WTC11 (cell line): ENCODE measurements around the gene OPCML. TPM values are rescaled to one million over a fixed set of nuclear protein-coding genes. Genes with fewer than 3 reads are reported as not detected.

ENCODE experiments used
- ATAC-seq: fragments of 200-7000 bp; cut with Tn5 transposase; 2 replicates; pipeline ENCODE4 v1.10.0; 2021; ENCODE audit warnings: mild to moderate bottlenecking, moderate library complexity
- CTCF ChIA-PET: fragments of 300-600 bp; sonication (Branson Sonifier 250); formaldehyde crosslinking; loops from one replicate; lab custom pipeline; 2021; ENCODE audit warnings: antibody characterized with exemption; lab: Charles Lee
- POLR2A ChIA-PET: fragments of 350-600 bp; sonication (Branson Sonifier 250); formaldehyde crosslinking; loops from one replicate; lab custom pipeline; 2021; ENCODE audit warnings: antibody characterized with exemption; lab: Charles Lee
- DNase-seq: peaks from one replicate; pipeline ENCODE4 v3.0.0; 2021; ENCODE audit warnings: low spot score
- H3K27ac Mint-ChIP-seq: 2 replicates; pipeline ENCODE4 v1.8.0; 2021; ENCODE audit warnings: mixed read lengths
- H3K27me3 Mint-ChIP-seq: 2 replicates; pipeline ENCODE4 v1.8.0; 2021; ENCODE audit warnings: low read depth, mild to moderate bottlenecking, moderate library complexity, mixed read lengths
- H3K36me3 Mint-ChIP-seq: 2 replicates; pipeline ENCODE4 v1.8.0; 2021; ENCODE audit warnings: mixed read lengths
- H3K4me1 Mint-ChIP-seq: 2 replicates; pipeline ENCODE4 v1.8.0; 2022; ENCODE audit warnings: mixed read lengths
- H3K4me3 Mint-ChIP-seq: 2 replicates; pipeline ENCODE4 v1.8.0; 2021; ENCODE audit warnings: mild to moderate bottlenecking, moderate library complexity, mixed read lengths
- H3K9me3 Mint-ChIP-seq: 2 replicates; pipeline ENCODE4 v1.8.0; 2021; ENCODE audit warnings: mixed read lengths
- CREM ChIP-seq: sonication (generic); formaldehyde crosslinking; IDR thresholded peaks from 2 replicates; pipeline ENCODE4 v1.8.1; 2022; ENCODE audit warnings: mild to moderate bottlenecking, missing genetic modification reagents, moderate library complexity
- FOXP1 ChIP-seq: sonication (generic); formaldehyde crosslinking; IDR thresholded peaks from 2 replicates; pipeline ENCODE4 v1.8.0; 2022; ENCODE audit warnings: missing genetic modification reagents, mild to moderate bottlenecking, moderate library complexity, borderline replicate concordance
- JAZF1 ChIP-seq: fragments of 250-450 bp; sonication (Bioruptor Pico); IDR thresholded peaks from 2 replicates; pipeline ENCODE4 v1.9.0; 2021; ENCODE audit warnings: moderate library complexity, mild to moderate bottlenecking, inconsistent platforms
- MLX ChIP-seq: sonication (generic); formaldehyde crosslinking; IDR thresholded peaks from 2 replicates; pipeline ENCODE4 v1.8.1; 2023; ENCODE audit warnings: mild to moderate bottlenecking, missing genetic modification reagents, moderate library complexity
- NR3C1 ChIP-seq: sonication (generic); formaldehyde crosslinking; conservative IDR thresholded peaks from 2 replicates; pipeline ENCODE4 v1.8.1; 2023; ENCODE audit warnings: low read depth, mild to moderate bottlenecking, missing genetic modification reagents
- PRDM15 ChIP-seq: sonication (generic); formaldehyde crosslinking; IDR thresholded peaks from 2 replicates; pipeline ENCODE4 v1.8.0; 2022; ENCODE audit warnings: missing genetic modification reagents
- TP53 ChIP-seq: sonication (generic); formaldehyde crosslinking; IDR thresholded peaks from 2 replicates; pipeline ENCODE4 v1.8.1; 2023; ENCODE audit warnings: mild to moderate bottlenecking, missing genetic modification reagents
- ZBTB21 ChIP-seq: sonication (generic); formaldehyde crosslinking; IDR thresholded peaks from 2 replicates; pipeline ENCODE4 v1.8.1; 2023; ENCODE audit warnings: mild to moderate bottlenecking, missing genetic modification reagents, borderline replicate concordance
- ZNF219 ChIP-seq: sonication (generic); formaldehyde crosslinking; IDR thresholded peaks from 2 replicates; pipeline ENCODE4 v1.8.0; 2023; ENCODE audit warnings: missing genetic modification reagents, mild to moderate bottlenecking, borderline replicate concordance
- ZNF232 ChIP-seq: sonication (generic); formaldehyde crosslinking; IDR thresholded peaks from 2 replicates; pipeline ENCODE4 v1.8.0; 2022; ENCODE audit warnings: mild to moderate bottlenecking, missing genetic modification reagents
- ZNF396 ChIP-seq: fragments of 250-450 bp; sonication (Bioruptor Pico); IDR thresholded peaks from 2 replicates; pipeline ENCODE4 v1.8.0; 2021; ENCODE audit warnings: mild to moderate bottlenecking, moderate library complexity, borderline replicate concordance
- ZNF416 ChIP-seq: fragments of 250-450 bp; sonication (Bioruptor Pico); IDR thresholded peaks from 2 replicates; pipeline ENCODE4 v1.9.0; 2021; ENCODE audit warnings: mild to moderate bottlenecking, inconsistent platforms
- ZNF532 ChIP-seq: fragments of 250-450 bp; sonication (Bioruptor Pico); IDR thresholded peaks from 2 replicates; pipeline ENCODE4 v1.9.0; 2021; ENCODE audit warnings: mild to moderate bottlenecking, borderline replicate concordance
- total RNA-seq: library from RNA; stranded (reverse); gene quantifications from 3 replicates; pipeline ENCODE4 v1.2.3, GENCODE V29; 2021
- TF ChIP-seq, protein P1 (sequence below): fragments of 250-450 bp; sonication (Bioruptor Pico); IDR thresholded peaks from 2 replicates; pipeline ENCODE4 v1.9.0; 2021; ENCODE audit warnings: moderate library complexity, mild to moderate bottlenecking, inconsistent platforms, borderline replicate concordance
- TF ChIP-seq, protein P2 (sequence below): fragments of 200-600 bp; IDR thresholded peaks from 2 replicates; pipeline ENCODE4 v1.8.0; 2022; ENCODE audit warnings: antibody characterized with exemption
- TF ChIP-seq, protein P3 (sequence below): sonication (generic); formaldehyde crosslinking; IDR thresholded peaks from 2 replicates; pipeline ENCODE4 v1.8.1; 2022; ENCODE audit warnings: low read depth, mild to moderate bottlenecking, moderate library complexity, missing genetic modification reagents, borderline replicate concordance
- TF ChIP-seq, protein P4 (sequence below): sonication (generic); formaldehyde crosslinking; IDR thresholded peaks from 2 replicates; pipeline ENCODE4 v1.8.0; 2022; ENCODE audit warnings: mild to moderate bottlenecking, missing genetic modification reagents
- TF ChIP-seq, protein P5 (sequence below): sonication (generic); formaldehyde crosslinking; IDR thresholded peaks from 2 replicates; pipeline ENCODE4 v1.8.0; 2022; ENCODE audit warnings: mild to moderate bottlenecking, missing genetic modification reagents

The OPCML gene
- total RNA-seq, 1 experiment from 2014 or later = 1.5 TPM

- H3K9me3 Mint-ChIP-seq = no peaks in the 10 kb centered on the region
- ChIA-PET POLR2A (no interaction called here), CTCF (interaction anchor here (1.4 kb wide), 1 partner anchor 152 kb away, joined by 3 read pairs; no protein-coding TSS in a partner anchor)
- TF ChIP-seq ZNF416 (CRISPR knock-in tag) (no peak), FOXP1 (CRISPR knock-in tag) (no peak), MLX (no peak), PRDM15 (CRISPR knock-in tag) (no peak), CREM (no peak), ZBTB21 (CRISPR knock-in tag) (no peak), ZNF219 (CRISPR knock-in tag) (no peak), ZNF232 (CRISPR knock-in tag) (no peak), NR3C1 (CRISPR knock-in tag) (no peak), ZNF396 (CRISPR knock-in tag) (no peak), TP53 (CRISPR knock-in tag) (no peak), JAZF1 (CRISPR knock-in tag) (no peak)
- TF ChIP-seq, protein P1, sequence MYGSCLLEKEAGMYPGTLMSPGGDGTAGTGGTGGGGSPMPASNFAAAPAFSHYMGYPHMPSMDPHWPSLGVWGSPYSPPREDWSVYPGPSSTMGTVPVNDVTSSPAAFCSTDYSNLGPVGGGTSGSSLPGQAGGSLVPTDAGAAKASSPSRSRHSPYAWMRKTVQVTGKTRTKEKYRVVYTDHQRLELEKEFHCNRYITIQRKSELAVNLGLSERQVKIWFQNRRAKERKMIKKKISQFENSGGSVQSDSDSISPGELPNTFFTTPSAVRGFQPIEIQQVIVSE (CRISPR knock-in tag) = no peak
- TF ChIP-seq, protein P2, sequence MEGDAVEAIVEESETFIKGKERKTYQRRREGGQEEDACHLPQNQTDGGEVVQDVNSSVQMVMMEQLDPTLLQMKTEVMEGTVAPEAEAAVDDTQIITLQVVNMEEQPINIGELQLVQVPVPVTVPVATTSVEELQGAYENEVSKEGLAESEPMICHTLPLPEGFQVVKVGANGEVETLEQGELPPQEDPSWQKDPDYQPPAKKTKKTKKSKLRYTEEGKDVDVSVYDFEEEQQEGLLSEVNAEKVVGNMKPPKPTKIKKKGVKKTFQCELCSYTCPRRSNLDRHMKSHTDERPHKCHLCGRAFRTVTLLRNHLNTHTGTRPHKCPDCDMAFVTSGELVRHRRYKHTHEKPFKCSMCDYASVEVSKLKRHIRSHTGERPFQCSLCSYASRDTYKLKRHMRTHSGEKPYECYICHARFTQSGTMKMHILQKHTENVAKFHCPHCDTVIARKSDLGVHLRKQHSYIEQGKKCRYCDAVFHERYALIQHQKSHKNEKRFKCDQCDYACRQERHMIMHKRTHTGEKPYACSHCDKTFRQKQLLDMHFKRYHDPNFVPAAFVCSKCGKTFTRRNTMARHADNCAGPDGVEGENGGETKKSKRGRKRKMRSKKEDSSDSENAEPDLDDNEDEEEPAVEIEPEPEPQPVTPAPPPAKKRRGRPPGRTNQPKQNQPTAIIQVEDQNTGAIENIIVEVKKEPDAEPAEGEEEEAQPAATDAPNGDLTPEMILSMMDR = no peak
- TF ChIP-seq, protein P3, sequence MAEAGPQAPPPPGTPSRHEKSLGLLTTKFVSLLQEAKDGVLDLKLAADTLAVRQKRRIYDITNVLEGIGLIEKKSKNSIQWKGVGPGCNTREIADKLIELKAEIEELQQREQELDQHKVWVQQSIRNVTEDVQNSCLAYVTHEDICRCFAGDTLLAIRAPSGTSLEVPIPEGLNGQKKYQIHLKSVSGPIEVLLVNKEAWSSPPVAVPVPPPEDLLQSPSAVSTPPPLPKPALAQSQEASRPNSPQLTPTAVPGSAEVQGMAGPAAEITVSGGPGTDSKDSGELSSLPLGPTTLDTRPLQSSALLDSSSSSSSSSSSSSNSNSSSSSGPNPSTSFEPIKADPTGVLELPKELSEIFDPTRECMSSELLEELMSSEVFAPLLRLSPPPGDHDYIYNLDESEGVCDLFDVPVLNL (CRISPR knock-in tag) = no peak
- TF ChIP-seq, protein P4, sequence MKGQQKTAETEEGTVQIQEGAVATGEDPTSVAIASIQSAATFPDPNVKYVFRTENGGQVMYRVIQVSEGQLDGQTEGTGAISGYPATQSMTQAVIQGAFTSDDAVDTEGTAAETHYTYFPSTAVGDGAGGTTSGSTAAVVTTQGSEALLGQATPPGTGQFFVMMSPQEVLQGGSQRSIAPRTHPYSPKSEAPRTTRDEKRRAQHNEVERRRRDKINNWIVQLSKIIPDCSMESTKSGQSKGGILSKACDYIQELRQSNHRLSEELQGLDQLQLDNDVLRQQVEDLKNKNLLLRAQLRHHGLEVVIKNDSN (CRISPR knock-in tag) = no peak
- ATAC-seq (no peak), DNase-seq (no peak)
- H3K27me3 Mint-ChIP-seq = no peaks in the 10 kb centered on the region
- peaks cover 60% of the 10 kb centered on the region for H3K4me1 Mint-ChIP-seq
- H3K4me3 Mint-ChIP-seq = no peak overlapping the region
- H3K36me3 Mint-ChIP-seq = no peaks in the 10 kb centered on the region
- no peak overlapping the region for H3K27ac Mint-ChIP-seq
Observed at GRCh38 chr11:132788816-132789325, 743.4 kb downstream of the OPCML start.

GRCh38 chr11:132785878-132786277 is 746.4 kb downstream of the OPCML start:
- ATAC-seq (peak; percentile 80), DNase-seq (no peak)
- Mint-ChIP-seq H3K9me3 (no peaks in the 10 kb centered on the region), H3K27me3 (no peaks in the 10 kb centered on the region), H3K27ac (no peak overlapping the region), H3K36me3 (no peaks in the 10 kb centered on the region), H3K4me3 (no peak overlapping the region), H3K4me1 (peaks cover 41% of the 10 kb centered on the region)
- ChIA-PET CTCF (interaction anchor here (1.4 kb wide), 1 partner anchor 157 kb away, joined by 4 read pairs; no protein-coding TSS in a partner anchor), POLR2A (no interaction called here)
- TF ChIP-seq ZNF532 (CRISPR knock-in tag) (no peak), ZBTB21 (CRISPR knock-in tag) (no peak)
- TF ChIP-seq, protein P5, sequence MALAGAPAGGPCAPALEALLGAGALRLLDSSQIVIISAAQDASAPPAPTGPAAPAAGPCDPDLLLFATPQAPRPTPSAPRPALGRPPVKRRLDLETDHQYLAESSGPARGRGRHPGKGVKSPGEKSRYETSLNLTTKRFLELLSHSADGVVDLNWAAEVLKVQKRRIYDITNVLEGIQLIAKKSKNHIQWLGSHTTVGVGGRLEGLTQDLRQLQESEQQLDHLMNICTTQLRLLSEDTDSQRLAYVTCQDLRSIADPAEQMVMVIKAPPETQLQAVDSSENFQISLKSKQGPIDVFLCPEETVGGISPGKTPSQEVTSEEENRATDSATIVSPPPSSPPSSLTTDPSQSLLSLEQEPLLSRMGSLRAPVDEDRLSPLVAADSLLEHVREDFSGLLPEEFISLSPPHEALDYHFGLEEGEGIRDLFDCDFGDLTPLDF = no peak
